Chondrocyte (in vitro differentiated cells): ENCODE data around the gene WDR20. TPM values are rescaled to one million over a fixed set of nuclear protein-coding genes. Genes with fewer than 3 reads are reported as not detected.

Source experiments
- DNase-seq: peaks from one replicate; pipeline ENCODE4 v3.0.0; 2021; ENCODE audit warnings: mixed read lengths, low spot score
- H3K27ac Mint-ChIP-seq: one replicate; pipeline ENCODE4 v1.8.0; 2021; ENCODE audit warnings: mild to moderate bottlenecking, moderate library complexity, mixed read lengths; ENCODE audit not compliant: unreplicated experiment
- H3K27me3 Mint-ChIP-seq: 2 replicates; pipeline ENCODE4 v1.8.0; 2021; ENCODE audit warnings: low read depth, mixed read lengths
- H3K36me3 Mint-ChIP-seq: 2 replicates; pipeline ENCODE4 v1.8.0; 2021; ENCODE audit warnings: low read depth, mixed read lengths
- H3K4me1 Mint-ChIP-seq: 2 replicates; pipeline ENCODE4 v1.8.0; 2021; ENCODE audit warnings: low read depth, mild to moderate bottlenecking, mixed read lengths
- H3K4me3 Mint-ChIP-seq: one replicate; pipeline ENCODE4 v1.8.0; 2021; ENCODE audit warnings: mild to moderate bottlenecking, moderate library complexity, mixed read lengths; ENCODE audit not compliant: unreplicated experiment
- H3K9me3 Mint-ChIP-seq: 2 replicates; pipeline ENCODE4 v1.8.0; 2021; ENCODE audit warnings: low read depth, mixed read lengths
- CTCF ChIP-seq: fragments of 200-600 bp; sonication (generic); IDR thresholded peaks from 2 replicates; pipeline ENCODE4 v1.5.0; 2021; ENCODE audit warnings: antibody characterized with exemption, mild to moderate bottlenecking, moderate library complexity
- long read RNA-seq: library from polyadenylated mRNA; stranded (forward); transcript quantifications from one replicate; pipeline ENCODE4 v2.0.0, GENCODE V29; 2021
- total RNA-seq: library from RNA; stranded (reverse); gene quantifications from 3 replicates; pipeline ENCODE4 v1.2.1, GENCODE V29; 2021

WDR20 gene
- 20.8 to 28.8 TPM (median 23.0 TPM) in 3 replicates for total RNA-seq
- long read RNA-seq, transcript WDR20-204 (3 exons, 2,391 nt), result major isoform, 10 of 42 reads
- long read RNA-seq, partial matches to known transcripts, result 4 of 42 reads
- long read RNA-seq, other reads (novel, unspliced or antisense), result 21 of 42 reads

DNA sequence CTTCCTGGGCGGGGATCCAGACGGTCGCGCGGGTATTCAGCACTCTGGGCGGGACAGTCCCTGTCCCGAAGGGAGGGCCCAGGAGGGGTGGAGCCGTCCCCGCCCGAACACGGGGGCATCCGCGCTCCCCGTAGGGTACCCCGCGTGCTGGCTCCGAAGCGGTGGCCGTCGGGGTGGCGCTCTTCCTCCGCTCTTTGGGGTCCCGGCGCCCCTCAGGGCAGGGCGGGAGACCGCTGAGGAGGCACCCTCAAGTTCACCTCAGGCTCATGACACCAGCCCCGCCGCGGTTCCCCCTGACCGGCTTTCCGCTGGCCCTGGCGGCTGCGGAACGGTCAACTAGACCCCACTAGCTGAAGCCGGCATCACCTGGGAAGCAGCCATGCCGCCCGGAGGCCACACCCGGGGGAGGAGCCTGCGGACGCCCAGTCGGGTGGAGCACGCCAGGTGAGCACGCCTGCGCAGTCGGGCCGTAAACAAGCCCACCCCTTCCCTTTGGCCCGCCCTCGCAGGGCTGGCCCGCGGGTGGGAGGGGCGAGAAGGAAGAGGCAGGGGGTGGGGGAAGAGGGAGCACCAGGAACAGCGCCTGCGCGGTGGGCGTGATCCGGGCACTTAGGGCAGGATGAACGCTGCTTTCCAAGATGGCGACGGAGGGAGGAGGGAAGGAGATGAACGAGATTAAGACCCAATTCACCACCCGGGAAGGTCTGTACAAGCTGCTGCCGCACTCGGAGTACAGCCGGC lies at the start of gene WDR20:
Gene WDR20 (plus strand): TSS at position 612 of the 741 bp plus-strand sequence. CDS start 27 bp downstream, at position 639.
- peaks cover 23% of the 10 kb centered on the region for H3K4me1 Mint-ChIP-seq
- no peaks in the 10 kb centered on the region for H3K36me3 Mint-ChIP-seq
- no peaks in the 10 kb centered on the region for H3K27me3 Mint-ChIP-seq
- no peaks in the 10 kb centered on the region for H3K9me3 Mint-ChIP-seq
- DNase-seq, result peak; percentile 99
- H3K4me3 Mint-ChIP-seq, result peak within 1 kb of the TSS; percentile 96
- H3K27ac Mint-ChIP-seq, result peak within 1 kb of the TSS; percentile 94
- no peak for TF ChIP-seq CTCF

GRCh38 chr14:102090713-102091112 lies 49.0 kb upstream of the WDR20 start:
- H3K36me3 Mint-ChIP-seq, result peaks cover 6% of the 10 kb centered on the region
- no peak for DNase-seq
- TF ChIP-seq CTCF, result no peak
- H3K27ac Mint-ChIP-seq, result no peak overlapping the region
- peaks cover 17% of the 10 kb centered on the region for H3K4me1 Mint-ChIP-seq
- H3K4me3 Mint-ChIP-seq, result no peak overlapping the region
- H3K27me3 Mint-ChIP-seq, result no peaks in the 10 kb centered on the region
- no peaks in the 10 kb centered on the region for H3K9me3 Mint-ChIP-seq

DNA sequence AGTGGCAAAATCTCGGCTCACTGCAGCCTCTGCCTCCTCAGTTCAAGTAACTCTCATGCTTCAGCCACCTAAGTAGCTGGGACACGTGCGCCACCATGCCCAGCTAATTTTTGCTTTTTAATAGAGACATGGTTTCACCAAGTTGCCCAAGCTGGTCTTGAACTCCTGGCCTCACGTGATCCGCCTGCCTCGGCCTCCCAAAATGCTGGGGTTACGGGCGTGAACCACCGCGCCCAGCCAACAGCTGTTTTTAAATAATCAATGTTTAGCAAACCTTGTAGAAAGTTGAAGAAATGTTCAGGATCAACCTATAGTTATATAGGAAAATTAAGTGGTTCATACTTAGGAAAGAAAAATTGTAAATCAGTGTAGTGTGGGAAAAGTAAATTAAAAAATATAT lies 46.9 kb upstream of the WDR20 start:
- no peaks in the 10 kb centered on the region for H3K27me3 Mint-ChIP-seq
- H3K27ac Mint-ChIP-seq, result no peak overlapping the region
- H3K9me3 Mint-ChIP-seq, result no peaks in the 10 kb centered on the region
- no peaks in the 10 kb centered on the region for H3K36me3 Mint-ChIP-seq
- TF ChIP-seq CTCF, result no peak
- peaks cover 20% of the 10 kb centered on the region for H3K4me1 Mint-ChIP-seq
- H3K4me3 Mint-ChIP-seq, result no peak overlapping the region
- no peak for DNase-seq

- H3K4me3 Mint-ChIP-seq, result no peak overlapping the region
- no peaks in the 10 kb centered on the region for H3K27me3 Mint-ChIP-seq
- H3K36me3 Mint-ChIP-seq, result no peaks in the 10 kb centered on the region
- TF ChIP-seq CTCF, result no peak
- no peak for DNase-seq
- no peaks in the 10 kb centered on the region for H3K9me3 Mint-ChIP-seq
- H3K27ac Mint-ChIP-seq, result no peak overlapping the region
- H3K4me1 Mint-ChIP-seq, result peaks cover 16% of the 10 kb centered on the region
Measured at GRCh38 chr14:102094101-102094500, 45.6 kb upstream of the WDR20 start.

GRCh38 chr14:102095231-102095870 lies 44.3 kb upstream of the WDR20 start:
- peak overlapping the region; percentile 55 for H3K27ac Mint-ChIP-seq
- H3K27me3 Mint-ChIP-seq, result no peaks in the 10 kb centered on the region
- no peaks in the 10 kb centered on the region for H3K9me3 Mint-ChIP-seq
- H3K36me3 Mint-ChIP-seq, result no peaks in the 10 kb centered on the region
- H3K4me3 Mint-ChIP-seq, result no peak overlapping the region
- TF ChIP-seq CTCF, result no peak
- DNase-seq, result no peak
- H3K4me1 Mint-ChIP-seq, result peaks cover 13% of the 10 kb centered on the region
